GM15510 (cell line): Measurements from ENCODE around the gene SIK3.

Experiments
- POLR2A ChIP-seq: IDR thresholded peaks from 3 replicates; pipeline ENCODE4 v1.6.1; 2011; ENCODE audit warnings: borderline replicate concordance; ENCODE audit not compliant: insufficient read length; ENCODE audit errors: extremely low read depth

The SIK3 gene

GRCh38 chr11:116825854-116826750, 272.1 kb downstream of the SIK3 start:
- no peak for TF ChIP-seq POLR2A

- TF ChIP-seq POLR2A = no peak
Observed at GRCh38 chr11:116825434-116825833, 272.8 kb downstream of the SIK3 start.

GRCh38 chr11:116823031-116823843, 275.0 kb downstream of the SIK3 start, which contains the start of gene APOA4:
TSS of gene APOA4 (minus strand) at chr11:116823304. CDS start at chr11:116823191, 113 bp downstream.
- TF ChIP-seq POLR2A = no peak

GRCh38 chr11:116822575-116822974, 275.7 kb downstream of the SIK3 start:
- TF ChIP-seq POLR2A = no peak

- TF ChIP-seq POLR2A = no peak
Observed at GRCh38 chr11:116821050-116821918, 276.9 kb downstream of the SIK3 start.

- TF ChIP-seq POLR2A = no peak
Observed at GRCh38 chr11:116819049-116819448, 279.2 kb downstream of the SIK3 start.

GRCh38 chr11:116814502-116814901, 283.7 kb downstream of the SIK3 start:
- TF ChIP-seq POLR2A = no peak

- TF ChIP-seq POLR2A = no peak
Observed at GRCh38 chr11:116813781-116814471, 284.3 kb downstream of the SIK3 start.

GRCh38 chr11:116813170-116813569, 285.1 kb downstream of the SIK3 start:
- TF ChIP-seq POLR2A = no peak

- no peak for TF ChIP-seq POLR2A
Observed at GRCh38 chr11:116812109-116812508, 286.1 kb downstream of the SIK3 start.

- no peak for TF ChIP-seq POLR2A
Observed at GRCh38 chr11:116811194-116811593, 287.0 kb downstream of the SIK3 start.

- TF ChIP-seq POLR2A = no peak
Observed at GRCh38 chr11:116808262-116809175, 289.7 kb downstream of the SIK3 start.

GRCh38 chr11:116807601-116808261, 290.5 kb downstream of the SIK3 start:
- no peak for TF ChIP-seq POLR2A

GRCh38 chr11:116804001-116804400, 294.2 kb downstream of the SIK3 start:
- no peak for TF ChIP-seq POLR2A
